Limb (tissue), 2 donors: ENCODE results near the gene KCNH1.
"Not testable (repeated sequence)": the region's sequence is repeated elsewhere in the genome, so short reads cannot be mapped to it uniquely, and the experiment has no call there.

Source experiments
- DNase-seq, 2 donors: peaks; one replicate each; pipeline ENCODE4 v3.0.0-alpha.2; 2016; ENCODE audit errors: extremely low spot score in 2 of 2

KCNH1 gene

DNA sequence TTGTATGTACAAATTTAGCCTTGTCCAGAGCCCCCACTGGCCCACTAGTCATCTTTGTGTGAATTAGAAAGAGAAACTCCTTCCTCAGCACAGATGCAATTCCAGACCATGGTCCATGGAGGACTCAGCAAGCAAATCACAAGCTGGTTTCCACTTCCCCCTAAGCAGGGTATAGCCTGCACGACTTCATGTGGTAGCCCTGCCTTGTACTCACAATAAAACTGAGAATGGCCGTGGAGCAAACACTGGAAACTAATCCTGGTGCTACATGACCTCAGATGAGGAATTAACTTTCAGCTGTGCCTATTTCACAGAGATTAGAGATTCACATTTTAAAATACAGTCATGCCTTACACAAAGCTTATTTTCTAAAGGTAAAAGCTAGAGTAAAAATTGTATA, 32.5 kb downstream of the KCNH1 start:
- DNase-seq = no peak

DNA sequence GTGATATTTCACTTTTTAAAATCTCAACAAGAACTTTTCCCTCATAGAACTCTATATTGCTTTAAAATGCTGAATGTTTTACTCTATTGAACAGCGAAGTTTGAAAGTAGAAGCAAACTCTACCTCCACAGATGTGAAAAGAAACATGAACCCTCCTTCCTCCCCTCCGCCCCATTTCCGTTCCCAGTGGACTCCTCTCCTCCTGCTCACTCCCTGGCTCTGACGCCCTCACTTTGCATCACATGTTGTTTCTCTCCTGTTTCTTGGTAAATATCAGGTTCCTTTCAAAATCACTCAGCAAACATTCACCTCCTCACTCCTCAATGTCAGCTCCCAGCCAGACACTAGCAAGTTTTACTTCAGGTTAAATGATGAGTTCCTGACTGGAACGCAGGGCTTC, 34.6 kb downstream of the KCNH1 start:
- DNase-seq = no peak

DNA sequence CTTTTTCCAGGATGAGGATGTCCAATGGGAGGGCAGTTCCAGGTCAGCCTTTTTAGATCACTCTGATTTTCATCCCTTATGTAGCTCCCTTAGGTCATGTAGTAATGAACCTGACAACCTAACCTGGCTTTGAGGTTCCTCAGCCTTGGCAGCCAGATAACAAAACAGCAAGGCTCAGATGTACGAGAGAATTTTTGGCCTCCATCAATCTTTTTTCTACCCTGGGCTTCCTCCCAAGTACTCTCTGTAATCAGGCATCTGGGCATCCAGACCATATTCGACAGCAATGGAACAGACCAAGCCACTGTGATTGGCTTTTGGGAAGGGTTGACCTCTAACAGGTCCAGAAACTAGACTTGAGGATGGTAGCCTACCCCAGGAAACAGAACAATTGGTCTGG, 38.6 kb downstream of the KCNH1 start:
- no peak for DNase-seq

DNA sequence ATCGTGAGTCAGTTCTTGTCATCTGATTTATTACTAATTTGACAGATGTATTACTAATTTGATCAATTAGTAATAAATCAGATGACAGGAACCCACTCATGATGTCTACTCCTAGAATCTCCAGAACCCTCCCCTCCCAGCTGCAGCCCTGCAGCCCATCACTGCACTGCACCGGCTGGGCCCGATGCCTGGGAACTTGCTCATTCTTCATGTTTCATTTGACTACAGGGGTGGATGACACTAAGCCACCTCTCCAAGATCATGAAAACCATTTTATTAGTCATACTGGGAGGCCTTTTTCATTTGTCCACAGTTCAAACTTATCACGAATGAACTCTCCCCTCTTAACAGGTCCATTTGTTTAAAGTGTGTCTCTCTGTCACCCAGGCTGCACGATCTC, 41.0 kb downstream of the KCNH1 start:
- DNase-seq = no peak

GRCh38 chr1:211091867-211092266, 42.1 kb downstream of the KCNH1 start:
- no peak for DNase-seq

DNA sequence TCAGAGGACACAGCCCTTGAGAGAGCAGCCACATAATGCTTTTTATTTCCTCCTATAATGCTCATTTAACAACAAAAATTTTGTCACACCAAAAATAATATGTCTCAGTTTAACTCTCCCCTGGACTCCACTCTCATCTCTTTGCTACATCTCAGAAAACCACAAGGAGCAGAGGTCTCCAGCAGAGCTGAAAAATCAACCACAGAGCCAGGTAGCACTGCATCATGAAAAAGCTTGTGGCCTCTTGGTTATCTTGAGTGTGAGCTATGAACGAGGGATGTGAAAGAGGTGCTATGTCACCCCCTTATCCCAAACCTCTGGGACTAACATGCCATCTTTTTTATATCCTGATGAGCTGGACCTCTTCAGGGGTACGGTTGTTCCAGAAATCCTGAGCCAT, 44.4 kb downstream of the KCNH1 start:
- DNase-seq = no peak

DNA sequence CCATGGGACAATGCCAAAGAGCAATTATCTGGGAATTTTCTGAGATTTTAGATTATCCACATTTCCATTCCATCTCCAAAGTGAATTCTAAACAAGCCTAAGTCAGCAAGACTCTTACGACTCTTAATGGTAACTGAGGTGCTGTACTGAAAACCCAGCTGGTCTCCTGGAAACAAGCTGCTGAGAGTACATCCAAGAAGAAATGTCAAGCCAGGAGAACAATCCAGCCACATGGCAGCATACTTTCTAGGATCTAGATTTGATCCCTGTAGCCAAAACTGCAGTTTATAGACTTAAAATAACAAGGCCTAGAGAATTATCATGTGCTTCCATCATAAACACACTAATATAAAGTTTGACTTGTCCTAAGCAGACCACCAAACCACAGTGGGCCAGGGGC, 45.8 kb downstream of the KCNH1 start:
- DNase-seq = no peak

DNA sequence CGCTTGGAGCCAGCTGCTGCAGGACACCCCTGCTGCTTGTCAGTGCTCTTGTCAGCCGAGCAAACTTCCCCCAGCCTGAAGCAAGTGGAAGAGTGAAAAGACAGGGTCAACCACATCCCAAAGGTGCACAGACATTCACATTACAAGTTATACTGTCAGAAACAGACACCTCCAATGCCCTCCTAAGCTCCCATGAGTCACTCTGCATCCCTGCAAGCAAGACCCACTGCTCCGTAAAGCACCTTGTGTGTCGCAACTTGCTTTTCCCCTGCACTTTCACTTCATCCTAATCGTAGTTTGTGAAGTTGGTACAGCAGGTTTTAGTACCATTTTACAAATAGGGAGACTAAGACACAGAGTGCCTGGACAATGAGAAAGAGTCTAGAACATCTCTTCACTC, 51.1 kb downstream of the KCNH1 start:
- DNase-seq = no peak

- DNase-seq = not testable (repeated sequence)
These were observed 52.5 kb downstream of the KCNH1 start for GRCh38 chr1:211081447-211081846.

DNA sequence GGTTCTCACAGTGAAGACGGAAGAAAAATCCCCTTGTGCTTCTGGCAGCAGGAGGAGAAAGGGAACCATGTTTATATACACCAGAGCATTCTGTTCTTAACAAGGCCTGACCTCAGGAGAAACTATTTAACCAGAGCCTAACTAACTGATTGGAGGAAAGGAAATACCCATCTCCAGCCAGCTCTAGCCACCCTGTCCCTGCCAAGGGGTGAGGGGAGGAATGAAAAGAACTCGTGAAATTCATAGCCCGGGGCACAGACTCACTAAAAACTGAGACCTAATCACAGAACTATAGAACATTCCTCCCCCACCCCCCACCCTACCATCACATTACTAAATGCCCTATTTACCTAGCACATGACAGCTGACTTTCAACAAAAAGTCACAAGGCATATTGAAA, 65.0 kb downstream of the KCNH1 start:
- no peak for DNase-seq

GRCh38 chr1:211066781-211067384, 67.1 kb downstream of the KCNH1 start:
- no peak for DNase-seq

- DNase-seq = not testable (repeated sequence)
These were observed 92.1 kb downstream of the KCNH1 start for GRCh38 chr1:211041838-211042237.

DNA sequence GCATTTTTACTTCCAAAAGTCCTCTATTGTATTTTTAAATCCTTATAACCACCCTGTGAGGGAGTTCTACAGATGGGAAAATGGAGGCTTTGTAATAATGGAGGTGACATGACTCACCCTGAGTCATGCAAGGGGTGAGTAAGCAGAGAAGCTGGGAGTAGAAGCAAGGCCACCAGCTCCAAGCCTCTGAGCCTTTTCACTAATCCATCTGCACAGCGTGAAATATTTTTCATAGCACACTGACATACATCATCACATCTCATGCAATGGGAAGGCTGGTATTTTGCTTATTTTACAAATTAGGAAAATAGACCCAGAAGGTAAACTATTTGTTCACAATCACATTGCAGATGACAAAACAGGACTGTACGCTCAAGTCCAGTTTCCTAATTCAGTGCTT, 96.9 kb downstream of the KCNH1 start:
- no peak for DNase-seq

GRCh38 chr1:211036381-211037060, 97.4 kb downstream of the KCNH1 start:
- DNase-seq = no peak

- no peak for DNase-seq
These were observed 98.0 kb downstream of the KCNH1 start for GRCh38 chr1:211035821-211036380.

DNA sequence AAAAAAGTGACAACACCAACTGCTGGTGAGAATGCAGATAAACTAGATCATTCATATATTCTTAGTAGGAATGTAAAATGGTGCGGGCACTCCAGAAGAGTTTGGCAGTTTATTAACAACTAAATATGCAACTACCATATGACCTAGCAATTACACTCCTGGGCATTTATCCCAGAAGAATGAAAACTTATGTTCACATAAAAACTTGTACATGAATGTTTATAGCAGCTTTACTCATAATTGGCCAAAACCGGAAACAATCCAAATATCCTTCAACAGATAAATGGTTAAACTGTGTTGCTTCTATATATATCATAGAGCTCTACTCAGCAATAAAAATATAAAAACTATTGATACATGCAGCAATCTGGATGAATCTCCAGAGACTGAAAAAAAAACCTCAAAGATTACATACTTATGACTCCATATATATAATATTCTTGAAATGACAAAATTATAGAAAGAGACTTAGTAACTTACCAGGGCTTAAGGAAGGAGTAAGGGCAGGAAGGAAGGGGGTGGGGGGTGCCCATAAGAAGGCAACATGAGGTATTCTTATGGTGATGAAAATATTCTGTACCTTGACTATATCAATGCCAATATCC, 99.9 kb downstream of the KCNH1 start:
- DNase-seq = no peak

- no peak for DNase-seq
These were observed 109.0 kb downstream of the KCNH1 start for GRCh38 chr1:211024901-211025300.

DNA sequence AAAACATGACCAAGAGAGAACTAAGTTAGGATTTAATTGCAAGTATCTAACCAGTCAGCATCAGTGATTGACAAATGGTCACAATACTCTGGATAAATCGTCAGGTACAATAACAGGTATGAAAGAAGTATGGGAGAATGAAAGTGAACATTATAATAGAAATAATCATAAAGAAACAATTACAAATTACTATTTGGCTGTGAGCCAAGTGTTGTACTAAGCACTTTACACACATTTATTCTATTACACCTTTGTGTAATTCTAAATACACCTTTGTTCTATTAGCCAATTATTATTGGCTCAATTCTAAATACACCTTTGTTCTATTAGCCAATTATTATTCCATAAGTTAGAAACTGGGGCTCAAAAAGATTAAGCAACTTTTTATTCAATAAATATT, 114.7 kb downstream of the KCNH1 start:
- no peak for DNase-seq

DNA sequence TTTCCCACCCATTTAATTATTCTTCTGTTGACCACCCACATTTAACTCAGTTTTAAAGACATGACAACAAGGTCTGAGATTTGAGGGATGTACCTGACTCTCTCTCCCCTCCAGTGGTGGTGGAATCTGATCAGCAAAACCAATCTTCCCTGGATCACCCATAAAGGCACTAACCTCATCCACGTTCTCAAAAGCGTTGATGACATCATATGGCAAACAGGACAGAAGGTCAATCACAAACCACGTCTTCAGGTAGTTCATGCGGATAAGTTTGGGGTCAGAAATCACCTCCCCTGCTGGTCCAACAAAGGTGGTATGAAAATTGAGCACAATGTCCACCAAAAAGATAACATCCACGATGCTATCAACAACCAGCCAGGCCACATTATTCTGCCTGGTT, 115.3 kb downstream of the KCNH1 start:
- no peak for DNase-seq

DNA sequence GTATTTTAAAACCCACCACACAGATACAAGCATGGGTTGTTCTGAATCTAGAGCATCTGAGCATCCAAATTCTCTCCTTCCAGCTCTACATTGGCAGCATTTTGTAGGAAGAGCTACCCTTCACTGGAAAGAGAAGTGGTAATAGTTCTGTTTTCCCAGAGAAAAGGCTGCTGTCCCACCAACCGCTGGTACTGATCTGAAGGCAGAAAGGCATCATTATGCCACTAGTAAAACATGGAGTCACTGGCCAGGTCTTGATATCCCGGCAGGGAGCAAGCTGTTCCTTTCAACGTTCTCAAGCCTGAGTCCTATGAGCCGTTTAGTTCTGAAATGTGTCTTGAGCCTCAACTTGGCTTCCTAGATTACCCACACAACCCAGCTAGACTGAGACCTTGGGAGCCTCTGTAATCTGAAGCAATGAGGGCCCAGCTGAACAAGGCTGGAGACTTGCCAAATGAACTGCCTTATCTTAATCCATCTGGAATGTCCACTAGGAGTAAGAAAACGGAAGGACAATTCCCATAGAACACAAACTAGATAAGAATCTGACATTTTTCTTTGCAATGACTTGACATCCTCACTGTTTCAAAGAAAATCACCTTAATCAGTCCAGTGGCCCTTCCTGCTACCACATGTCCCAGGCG, 116.8 kb downstream of the KCNH1 start:
- no peak for DNase-seq

GRCh38 chr1:211014275-211014674, 119.7 kb downstream of the KCNH1 start:
- no peak for DNase-seq
